IPS DF 6.9 (cell line): ENCODE data around the gene IPO5.

Experiments
- DNase-seq: peaks from one replicate; pipeline ENCODE4 v3.0.0-alpha.2; 2013; ENCODE audit warnings: low read depth, low spot score
- H3K27ac ChIP-seq: one replicate; pipeline ENCODE4 v1.5.1; 2013; ENCODE audit warnings: low read length, control low read depth
- H3K27me3 ChIP-seq: 2 replicates; pipeline ENCODE4 v1.6.1; 2013; ENCODE audit warnings: mild to moderate bottlenecking, low read length; ENCODE audit not compliant: control insufficient read depth, insufficient read depth
- H3K36me3 ChIP-seq: 2 replicates; pipeline ENCODE4 v1.6.1; 2013; ENCODE audit warnings: low read length; ENCODE audit not compliant: control insufficient read depth, insufficient read depth
- H3K4me1 ChIP-seq: 2 replicates; pipeline ENCODE4 v1.6.1; 2013; ENCODE audit warnings: low read length; ENCODE audit not compliant: control insufficient read depth, insufficient read depth
- H3K4me3 ChIP-seq: 2 replicates; pipeline ENCODE4 v1.5.1; 2013; ENCODE audit warnings: mild to moderate bottlenecking, low read length
- H3K9me3 ChIP-seq: 2 replicates; pipeline ENCODE4 v1.6.1; 2013; ENCODE audit warnings: low read length, inconsistent platforms; ENCODE audit not compliant: control insufficient read depth, insufficient read depth
- WGBS: extraction: QIAGEN DNeasy Blood & Tissue Kit; methylation state at CpG from one replicate; pipeline ENCODE4 v1.1.7; 2013; ENCODE audit warnings: mixed read lengths, missing lambda C conversion rate; ENCODE audit not compliant: insufficient read length, insufficient coverage; 5-methylcytosine and 5-hydroxymethylcytosine counted together

Gene IPO5

DNA sequence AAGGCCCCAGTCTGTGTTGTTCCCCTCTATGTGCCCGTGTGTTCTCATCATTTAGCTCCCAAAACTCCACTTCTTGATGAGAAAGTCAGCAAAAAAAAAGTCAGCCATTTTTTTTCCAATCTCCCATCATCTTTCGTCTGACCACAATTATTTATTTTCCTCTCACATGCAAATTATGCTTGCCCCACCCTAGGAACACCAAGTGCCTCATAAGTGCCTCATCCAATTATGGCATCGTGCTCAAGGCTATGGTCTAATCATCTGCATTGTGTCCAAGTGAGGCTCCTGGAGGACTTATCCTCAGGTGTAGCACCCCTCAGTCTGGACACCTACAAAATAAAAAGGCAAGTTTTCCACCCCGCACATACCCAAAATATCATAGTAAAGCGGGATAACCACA is 20.8 kb upstream of the IPO5 start:
- no peak overlapping the region for H3K27ac ChIP-seq
- H3K4me1 ChIP-seq, result no peaks in the 10 kb centered on the region
- 100% methylated on average over 1 of the region's 5 CpGs for WGBS

DNA sequence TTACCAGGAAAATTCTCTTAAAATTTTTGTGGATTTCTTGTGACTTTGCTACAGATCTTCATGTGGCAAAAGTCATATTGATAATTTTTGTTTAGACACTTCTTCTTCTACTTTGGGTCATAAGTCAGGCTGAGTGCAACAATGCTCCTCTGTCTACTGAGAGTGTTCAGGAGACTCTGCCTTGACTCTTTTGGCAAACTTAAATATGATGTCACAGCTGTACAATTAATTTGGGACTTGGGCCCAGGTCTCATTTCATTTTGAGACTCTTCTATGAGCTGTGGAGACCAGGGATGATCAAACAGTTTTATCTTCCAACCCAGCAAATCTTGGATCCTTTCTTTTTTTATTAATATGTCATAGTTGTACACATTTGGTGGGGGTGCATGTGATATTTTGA is 19.7 kb upstream of the IPO5 start:
- Histone ChIP-seq H3K27ac (no peak overlapping the region), H3K4me3 (no peak overlapping the region), H3K36me3 (no peaks in the 10 kb centered on the region), H3K4me1 (no peaks in the 10 kb centered on the region), H3K27me3 (no peaks in the 10 kb centered on the region), H3K9me3 (no peaks in the 10 kb centered on the region)
- no peak for DNase-seq

More for the DNA sequence above, 20.8 kb upstream of the IPO5 start:
- no peak for DNase-seq
- Histone ChIP-seq H3K27me3 (no peaks in the 10 kb centered on the region), H3K36me3 (no peaks in the 10 kb centered on the region), H3K9me3 (no peaks in the 10 kb centered on the region), H3K4me3 (no peak overlapping the region)

DNA sequence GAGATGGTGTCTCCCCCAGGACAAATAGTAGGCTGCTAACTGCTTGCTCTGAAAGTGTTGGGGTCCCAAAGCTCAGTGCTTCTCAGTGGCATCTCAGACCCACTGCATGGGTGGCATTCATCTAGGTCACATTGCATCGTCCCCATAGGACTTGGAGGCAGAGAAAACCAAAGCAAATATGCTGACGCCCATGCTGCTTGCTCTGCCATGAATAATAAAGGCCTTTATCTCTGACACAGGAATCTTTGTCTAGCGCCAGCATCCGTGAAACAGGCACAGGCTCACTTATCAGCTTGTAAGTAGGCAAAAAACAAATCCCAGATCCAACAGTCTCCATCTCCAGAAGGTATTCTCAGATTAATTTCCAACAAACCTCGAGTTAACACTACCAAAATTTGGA is 18.9 kb upstream of the IPO5 start:
- WGBS, result no CpG with 5 or more reads among the region's 5 CpGs
- no peaks in the 10 kb centered on the region for H3K9me3 ChIP-seq
- no peaks in the 10 kb centered on the region for H3K27me3 ChIP-seq
- H3K27ac ChIP-seq, result no peak overlapping the region
- H3K4me3 ChIP-seq, result no peak overlapping the region
- H3K4me1 ChIP-seq, result no peaks in the 10 kb centered on the region
- no peak for DNase-seq
- no peaks in the 10 kb centered on the region for H3K36me3 ChIP-seq

DNA sequence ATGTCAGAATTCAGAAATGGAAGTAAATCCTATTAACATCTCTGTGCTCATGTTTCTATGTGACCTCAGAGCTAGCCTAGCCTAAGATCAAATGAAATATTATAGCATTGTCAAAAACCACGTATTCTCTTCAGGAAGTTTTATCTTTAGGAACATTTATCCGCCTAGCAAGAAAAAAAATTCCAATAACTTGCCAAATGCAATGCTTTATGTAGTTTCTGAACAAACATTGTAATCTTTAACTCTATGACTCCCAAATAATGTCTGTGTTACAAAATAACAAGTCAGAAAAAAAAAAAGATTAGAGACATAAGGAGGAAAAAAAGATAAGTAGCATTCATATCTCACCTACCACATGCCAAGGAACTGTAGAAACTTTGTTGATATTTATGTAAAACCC is 18.4 kb upstream of the IPO5 start:
- Histone ChIP-seq H3K27me3 (no peaks in the 10 kb centered on the region), H3K36me3 (no peaks in the 10 kb centered on the region), H3K4me3 (no peak overlapping the region), H3K4me1 (no peaks in the 10 kb centered on the region), H3K27ac (no peak overlapping the region), H3K9me3 (no peaks in the 10 kb centered on the region)
- WGBS, result no CpG with 5 or more reads among the region's 2 CpGs
- DNase-seq, result no peak

DNA sequence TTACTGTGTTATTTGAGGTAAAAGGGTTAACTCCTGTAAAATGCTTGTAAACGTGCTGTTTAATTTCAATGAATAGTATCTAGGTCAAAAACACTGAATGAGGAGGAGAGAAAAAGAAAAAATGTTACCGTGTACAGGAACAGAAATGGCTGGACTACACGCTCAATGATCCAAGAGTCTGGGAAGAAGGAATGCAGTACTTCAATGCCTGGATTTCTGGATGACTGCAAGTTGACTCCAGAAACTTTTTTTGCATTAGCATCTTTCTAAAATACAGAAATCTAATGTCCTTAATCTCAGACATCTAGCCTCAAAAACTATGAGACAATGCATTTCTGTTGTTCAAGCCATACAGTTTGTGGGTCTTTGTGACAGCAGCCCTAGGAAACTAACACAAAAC is 17.4 kb upstream of the IPO5 start:
- Histone ChIP-seq H3K9me3 (no peaks in the 10 kb centered on the region), H3K36me3 (no peaks in the 10 kb centered on the region), H3K4me3 (no peak overlapping the region), H3K4me1 (no peaks in the 10 kb centered on the region), H3K27ac (no peak overlapping the region), H3K27me3 (no peaks in the 10 kb centered on the region)
- DNase-seq, result no peak
- no CpG with 5 or more reads among the region's 3 CpGs for WGBS

DNA sequence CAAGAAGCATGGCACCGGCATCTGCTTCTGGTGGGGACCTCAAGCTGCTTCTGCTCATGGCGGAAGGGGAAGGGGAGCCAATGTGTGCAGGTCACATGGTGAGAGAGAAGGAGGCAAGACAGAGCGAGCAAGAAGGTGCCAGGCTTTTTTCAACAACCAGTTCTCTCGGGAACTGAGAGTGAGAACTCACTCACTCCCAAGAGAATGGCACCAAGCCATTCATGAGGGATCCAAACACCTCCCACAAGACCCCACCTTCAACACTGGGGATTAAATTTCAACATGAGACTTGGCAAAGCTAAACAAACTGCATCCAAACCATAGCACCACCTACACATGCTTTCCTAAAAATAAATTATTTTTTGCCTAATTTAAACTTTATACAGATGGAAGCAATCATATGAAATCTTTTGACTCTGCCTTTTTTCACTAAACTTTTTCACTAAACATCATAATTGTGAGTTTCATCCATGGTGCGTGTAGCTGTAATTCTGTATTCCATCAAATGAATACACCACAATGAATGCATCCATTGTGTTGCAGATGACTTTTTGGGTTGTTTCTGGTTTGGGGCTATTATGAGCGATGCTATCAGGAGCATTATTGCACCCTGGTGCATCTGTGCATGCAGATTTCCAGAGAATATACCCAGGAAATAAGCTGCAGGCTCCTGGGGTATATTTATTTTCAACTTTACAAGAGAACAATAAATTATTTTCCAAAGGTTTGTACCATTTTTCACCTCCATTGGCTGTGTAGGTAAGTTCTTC is 14.6 kb upstream of the IPO5 start:
- H3K9me3 ChIP-seq, result no peaks in the 10 kb centered on the region
- no peak for DNase-seq
- H3K4me3 ChIP-seq, result no peak overlapping the region
- H3K27ac ChIP-seq, result no peak overlapping the region
- H3K27me3 ChIP-seq, result no peaks in the 10 kb centered on the region
- no CpG with 5 or more reads among the region's 6 CpGs for WGBS
- no peaks in the 10 kb centered on the region for H3K36me3 ChIP-seq
- H3K4me1 ChIP-seq, result no peaks in the 10 kb centered on the region

DNA sequence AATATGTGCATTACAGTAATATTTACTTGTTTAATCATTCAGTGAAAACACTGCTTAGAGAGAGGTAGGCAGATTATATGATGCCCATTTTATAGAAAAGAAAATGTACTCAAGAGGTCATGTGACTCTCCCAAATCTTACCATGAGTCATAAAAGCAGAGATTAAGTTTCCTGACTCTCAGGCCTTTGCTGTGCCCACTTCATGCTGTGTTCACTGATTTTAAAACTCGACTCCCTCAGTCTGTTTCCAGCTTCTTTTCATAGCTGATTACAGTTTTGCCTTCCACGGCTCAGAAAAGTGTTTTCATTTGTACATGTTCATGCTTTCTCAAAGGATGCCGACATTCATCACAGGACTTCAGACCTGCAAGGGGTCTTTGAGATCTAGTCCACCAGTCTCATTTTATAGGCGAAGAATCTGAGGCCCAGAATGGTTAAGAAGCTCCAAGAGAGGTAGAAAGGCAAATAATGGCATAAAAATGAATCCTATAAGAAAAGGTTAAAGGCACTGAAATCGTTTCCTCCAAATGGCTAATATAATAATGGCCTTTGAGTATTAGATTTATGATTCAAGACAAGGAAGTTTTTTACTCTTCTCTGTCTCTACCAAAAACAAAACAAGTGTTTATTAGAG is 9.0 kb upstream of the IPO5 start:
- Histone ChIP-seq H3K27me3 (no peaks in the 10 kb centered on the region), H3K4me3 (no peak overlapping the region), H3K9me3 (no peaks in the 10 kb centered on the region), H3K27ac (no peak overlapping the region), H3K36me3 (no peaks in the 10 kb centered on the region), H3K4me1 (no peaks in the 10 kb centered on the region)
- DNase-seq, result no peak
- WGBS, result no CpG with 5 or more reads among the region's 5 CpGs

DNA sequence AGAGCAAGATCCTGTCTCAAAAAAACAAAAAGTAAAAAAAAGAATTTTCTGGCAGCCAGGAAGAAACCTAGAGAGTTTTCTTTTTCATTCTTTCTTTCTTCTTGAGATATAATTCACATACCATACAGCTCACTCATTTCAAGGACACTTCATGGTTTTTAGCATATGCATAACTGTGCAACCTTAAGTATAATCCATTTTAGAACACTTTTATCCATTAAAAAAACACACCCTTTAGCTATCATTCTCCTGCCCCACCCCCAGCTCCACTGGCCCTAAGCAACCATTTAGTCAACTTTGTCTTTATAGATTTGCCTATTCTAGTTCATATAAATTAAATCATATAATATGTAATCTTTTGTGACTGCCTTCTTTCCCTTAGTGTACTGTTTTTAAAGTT is 8.1 kb upstream of the IPO5 start:
- Histone ChIP-seq H3K4me1 (no peaks in the 10 kb centered on the region), H3K36me3 (no peaks in the 10 kb centered on the region), H3K27me3 (no peaks in the 10 kb centered on the region), H3K4me3 (no peak overlapping the region), H3K27ac (no peak overlapping the region), H3K9me3 (no peaks in the 10 kb centered on the region)
- DNase-seq, result no peak

DNA sequence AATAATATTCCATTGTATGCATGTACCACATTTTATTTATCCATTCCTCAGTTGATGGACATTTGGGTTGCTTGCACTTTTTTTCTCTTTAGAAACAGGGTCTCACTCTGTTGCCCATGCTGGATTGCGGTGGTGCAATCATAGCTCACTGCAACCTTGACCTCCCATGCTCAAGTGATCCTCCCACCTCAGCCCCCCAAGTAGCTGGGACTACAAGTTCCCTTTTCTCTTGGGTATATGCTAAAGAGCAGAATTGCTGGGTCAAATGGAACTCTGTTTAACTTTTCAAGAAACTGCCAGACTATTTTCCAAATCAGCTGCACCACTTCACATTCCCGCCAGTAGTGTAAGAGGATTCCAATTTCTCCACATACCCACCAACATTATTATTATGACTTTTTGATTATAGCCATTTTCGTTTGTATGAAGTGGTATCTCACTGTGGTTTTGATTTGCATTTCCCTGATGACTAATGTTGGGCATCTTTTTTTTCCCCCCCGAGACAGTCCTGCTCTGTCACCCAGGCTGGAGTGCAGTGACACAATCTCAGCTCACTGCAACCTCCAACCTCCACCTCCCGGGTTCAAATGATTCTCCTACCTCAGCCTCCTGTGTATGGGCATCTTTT is 7.6 kb upstream of the IPO5 start:
- H3K4me3 ChIP-seq, result no peak overlapping the region
- no peak for DNase-seq
- no peaks in the 10 kb centered on the region for H3K9me3 ChIP-seq
- H3K4me1 ChIP-seq, result no peaks in the 10 kb centered on the region
- no peak overlapping the region for H3K27ac ChIP-seq
- H3K27me3 ChIP-seq, result no peaks in the 10 kb centered on the region
- no CpG with 5 or more reads among the region's 5 CpGs for WGBS
- no peaks in the 10 kb centered on the region for H3K36me3 ChIP-seq

DNA sequence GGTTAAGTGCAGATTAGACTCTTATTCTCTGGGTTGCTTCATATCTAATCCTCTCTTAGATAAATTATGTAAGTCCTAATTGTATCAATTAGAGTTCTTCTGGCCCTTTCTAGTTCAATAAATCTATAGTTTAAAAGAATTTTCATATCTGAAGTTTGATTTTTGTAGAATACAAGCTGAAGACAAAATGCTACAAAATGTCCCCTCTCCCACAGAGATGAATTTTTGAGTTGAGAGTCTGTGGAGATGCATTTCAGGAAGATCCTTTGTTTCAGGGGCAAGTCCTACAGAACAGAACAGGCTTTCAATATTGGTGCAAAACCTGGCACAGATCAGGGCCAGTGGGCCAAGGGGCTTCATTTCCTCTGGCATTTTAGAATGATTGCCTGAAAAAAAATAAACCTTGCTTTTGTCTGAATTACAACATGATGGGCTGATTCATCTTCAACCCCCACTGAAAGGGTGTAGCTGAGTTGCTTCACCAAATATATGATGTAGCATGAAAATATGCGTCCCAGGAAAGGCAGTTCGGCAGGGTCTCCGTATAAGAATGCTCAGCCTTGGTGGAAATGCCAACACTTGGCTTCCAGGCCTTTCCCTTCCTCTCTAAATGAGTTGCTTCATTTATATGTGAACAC is 6.4 kb upstream of the IPO5 start:
- H3K36me3 ChIP-seq, result no peaks in the 10 kb centered on the region
- H3K27ac ChIP-seq, result no peak overlapping the region
- H3K27me3 ChIP-seq, result no peaks in the 10 kb centered on the region
- WGBS, result no CpG with 5 or more reads among the region's 3 CpGs
- H3K4me1 ChIP-seq, result no peaks in the 10 kb centered on the region
- H3K9me3 ChIP-seq, result no peaks in the 10 kb centered on the region
- DNase-seq, result no peak
- no peak overlapping the region for H3K4me3 ChIP-seq
